ENCODE results near the gene PNMA1. TPM values are rescaled to one million over a fixed set of nuclear protein-coding genes. Genes with fewer than 3 reads are reported as not detected.

PNMA1 gene
- total and polyA plus RNA-seq, 9 of the 15 experiments (the other 6 are each of a cell fraction or from before 2014, with no cell fraction given): 1.7 to 26.4 (median 8.7) TPM

DNA sequence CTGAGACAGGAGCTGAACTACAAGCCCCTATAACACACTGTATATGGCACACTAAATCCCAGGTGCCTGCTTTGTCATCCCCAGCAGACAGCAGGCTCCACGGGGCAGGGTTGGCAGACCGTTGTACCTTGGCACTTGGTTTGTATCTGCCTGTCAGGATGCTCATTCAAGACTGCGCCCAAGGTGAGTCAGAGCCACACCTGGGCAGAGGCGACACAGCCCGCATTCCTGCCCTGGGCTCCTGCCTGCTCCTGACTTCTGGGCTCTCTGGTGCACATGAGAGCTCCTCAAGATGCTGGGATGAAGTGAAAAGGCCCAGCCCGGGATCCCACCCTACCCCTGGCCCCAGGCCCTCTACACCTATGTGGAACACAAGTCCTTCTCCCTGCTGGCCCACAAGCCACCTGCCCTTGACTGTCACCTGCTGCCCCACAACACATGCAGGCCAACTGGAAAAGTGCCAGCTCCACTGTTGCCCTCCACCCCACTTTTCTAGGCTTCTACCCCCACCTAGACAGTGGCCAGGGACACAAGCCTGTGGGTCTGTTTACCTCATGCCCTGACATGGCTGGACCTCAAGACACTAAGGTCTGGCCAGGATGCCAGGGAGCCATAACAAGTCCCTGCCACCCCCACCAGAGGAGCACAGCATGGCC lies 30.8 kb upstream of the PNMA1 start:
- TF ChIP-seq NFIC (IDR thresholded peaks at IDR 0.05) (peak; percentile 40), RBM17 (IDR thresholded peaks at IDR 0.05; ENCODE audit: borderline replicate concordance, low read depth, low read length) (no peak), ZNF143 (CRISPR knock-in tag; IDR thresholded peaks at IDR 0.05) (no peak), ILK (tag; IDR thresholded peaks at IDR 0.05; ENCODE audit: borderline replicate concordance, low read depth) (no peak)
- TF ChIP-seq, protein P1, sequence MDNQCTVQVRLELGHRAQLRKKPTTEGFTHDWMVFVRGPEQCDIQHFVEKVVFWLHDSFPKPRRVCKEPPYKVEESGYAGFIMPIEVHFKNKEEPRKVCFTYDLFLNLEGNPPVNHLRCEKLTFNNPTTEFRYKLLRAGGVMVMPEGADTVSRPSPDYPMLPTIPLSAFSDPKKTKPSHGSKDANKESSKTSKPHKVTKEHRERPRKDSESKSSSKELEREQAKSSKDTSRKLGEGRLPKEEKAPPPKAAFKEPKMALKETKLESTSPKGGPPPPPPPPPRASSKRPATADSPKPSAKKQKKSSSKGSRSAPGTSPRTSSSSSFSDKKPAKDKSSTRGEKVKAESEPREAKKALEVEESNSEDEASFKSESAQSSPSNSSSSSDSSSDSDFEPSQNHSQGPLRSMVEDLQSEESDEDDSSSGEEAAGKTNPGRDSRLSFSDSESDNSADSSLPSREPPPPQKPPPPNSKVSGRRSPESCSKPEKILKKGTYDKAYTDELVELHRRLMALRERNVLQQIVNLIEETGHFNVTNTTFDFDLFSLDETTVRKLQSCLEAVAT (IDR thresholded peaks at IDR 0.05): no peak
- Histone ChIP-seq H3K9ac (ENCODE audit: insufficient read depth in 1 of 2, low read depth in 2 of 2, low read length in 2 of 2) (peak overlapping the region in 1 of 2 experiments; percentile 74; a peak in 3 of 4 replicates), H3K9me1 (ENCODE audit: control insufficient read depth, insufficient read depth, low read length) (no peaks in the 10 kb centered on the region), H3K4me1 (replicated peaks in 1 of 2; ENCODE audit: control insufficient read depth in 2 of 2, insufficient read depth in 2 of 2, low read length in 2 of 2) (peaks cover 76 to 78% of the 10 kb centered on the region in 2 experiments), H3K4me2 (ENCODE audit: insufficient read depth, low read length) (peak overlapping the region; percentile 58; the same call in 1 of the 2 replicates), H2AFZ (ENCODE audit: low read depth, low read length) (no peak overlapping the region), H3K79me2 (ENCODE audit: control insufficient read depth, insufficient read depth, low read length) (peaks cover 100% of the 10 kb centered on the region), H3K27me3 (ENCODE audit: control insufficient read depth in 2 of 2, insufficient read depth in 2 of 2, low read length in 2 of 2) (no peaks in the 10 kb centered on the region), H4K20me1 (replicated peaks; ENCODE audit: control insufficient read depth, insufficient read depth, low read length) (peaks cover 6% of the 10 kb centered on the region), H3K36me3 (ENCODE audit: control insufficient read depth, insufficient read depth, low read length) (peaks cover 29% of the 10 kb centered on the region; the same call in 2 of the 3 replicates), H3K27ac (ENCODE audit: extremely low read depth, low read depth, low read length) (peak overlapping the region; percentile 86; the same call in 1 of the 3 replicates), H3K4me3 (no peak overlapping the region), H3K9me3 (replicated peaks; ENCODE audit: control insufficient read depth, insufficient read depth, low read depth, low read length) (no peaks in the 10 kb centered on the region)
- intact Hi-C loops (cut with micrococcal nuclease) (loop anchor here (5.0 kb wide), 2 partner anchors 82 to 142 kb away; partner anchors contain the start of gene ZNF410), in situ Hi-C loops (cut with MboI) (no loop called here)
- DNase-seq (ENCODE audit: extremely low read depth in 1 of 4, low spot score in 3 of 4): no peak
- no peak for FAIRE-seq
- CTCF ChIA-PET (ENCODE audit: low intra/inter-chr PET ratio): no interaction called here
- 33% methylated on average over 2 of the region's 6 CpGs for WGBS (ENCODE audit: insufficient coverage, low coverage, missing lambda C conversion rate)
- POLR2A ChIA-PET: interaction anchor here (0.6 to 6.8 kb wide), 5 partner anchors 9 to 113 kb away, joined by 3 to 80 read pairs (median 5); no protein-coding TSS in a partner anchor
- ATAC-seq: no peak
- no TSS peak for BruUV-seq (replicated peaks)
